OCI-LY7 (cell line): ENCODE results near the gene AGBL1.

Source experiments
- CTCF ChIP-seq: fragments of 200-600 bp; sonication (generic); conservative IDR thresholded peaks from 2 replicates; pipeline ENCODE4 v1.5.1; 2014; ENCODE audit warnings: mild to moderate bottlenecking, antibody characterized with exemption, low read length, moderate library complexity, mixed read lengths
- EZH2phosphoT487 ChIP-seq: fragments of 200-600 bp; sonication (generic); IDR thresholded peaks from 2 replicates; pipeline ENCODE4 v1.6.1; 2018; ENCODE audit warnings: low read depth, borderline replicate concordance, mild to moderate bottlenecking, mixed run types, antibody characterized with exemption, low read length, moderate library complexity, mixed read lengths

- TF ChIP-seq EZH2phosphoT487 = no peak
- no peak for TF ChIP-seq CTCF
Observed at GRCh38 chr15:86603466-86603865, 523.8 kb downstream of the AGBL1 start.
